IgD-negative memory B cell (primary cell): ENCODE results near the gene GLIS1. TPM values are rescaled to one million over a fixed set of nuclear protein-coding genes. Genes with fewer than 3 reads are reported as not detected.

Experiments used
- H3K27ac Mint-ChIP-seq, 3 donors: one replicate each; pipeline ENCODE4 v1.8.0; 2020 to 2022; ENCODE audit warnings: mild to moderate bottlenecking in 3 of 3, mixed read lengths in 3 of 3, moderate library complexity in 1 of 3
- H3K27me3 Mint-ChIP-seq: one replicate; pipeline ENCODE4 v1.8.0; 2021; ENCODE audit warnings: mixed read lengths
- H3K36me3 Mint-ChIP-seq: one replicate; pipeline ENCODE4 v1.8.0; 2020; ENCODE audit warnings: mild to moderate bottlenecking, mixed read lengths
- H3K4me1 Mint-ChIP-seq, 3 donors: one replicate each; pipeline ENCODE4 v1.8.0; 2020 to 2022; ENCODE audit warnings: mixed read lengths in 3 of 3, mild to moderate bottlenecking in 1 of 3
- H3K4me3 Mint-ChIP-seq, 4 donors: one replicate each; pipeline ENCODE4 v1.8.0; 2020 to 2022; ENCODE audit warnings: mild to moderate bottlenecking in 4 of 4, mixed read lengths in 4 of 4, moderate library complexity in 3 of 4
- H3K9me3 Mint-ChIP-seq, 3 donors: one replicate each; pipeline ENCODE4 v1.8.0; 2020 to 2021; ENCODE audit warnings: mixed read lengths in 3 of 3, mild to moderate bottlenecking in 1 of 3
- polyA plus RNA-seq: library from polyadenylated mRNA; unstranded; fragments of 300-500 nt; fragmentation: Illumina TruSeq; gene quantifications from one replicate; pipeline ENCODE4 v1.2.3, GENCODE V29; 2021

The GLIS1 gene
- polyA plus RNA-seq, 1 donor from 2014 or later, result not detected

GRCh38 chr1:53643041-53643880 lies 95.7 kb downstream of the GLIS1 start:
- H3K4me3 Mint-ChIP-seq, result no peak overlapping the region
- H3K36me3 Mint-ChIP-seq, result no peaks in the 10 kb centered on the region
- no peaks in the 10 kb centered on the region for H3K4me1 Mint-ChIP-seq
- H3K9me3 Mint-ChIP-seq, result no peaks in the 10 kb centered on the region
- H3K27me3 Mint-ChIP-seq, result no peaks in the 10 kb centered on the region
- H3K27ac Mint-ChIP-seq, result peak overlapping the region in 1 of 3 donors; percentile 63

- Mint-ChIP-seq H3K9me3 (no peaks in the 10 kb centered on the region), H3K27me3 (no peaks in the 10 kb centered on the region), H3K4me1 (no peaks in the 10 kb centered on the region), H3K27ac (peak overlapping the region in 1 of 3 donors; percentile 63), H3K4me3 (no peak overlapping the region), H3K36me3 (no peaks in the 10 kb centered on the region)
Measured at GRCh38 chr1:53642607-53643006, 96.4 kb downstream of the GLIS1 start.

GRCh38 chr1:53642215-53642555 lies 96.8 kb downstream of the GLIS1 start:
- Mint-ChIP-seq H3K4me3 (no peak overlapping the region), H3K27me3 (no peaks in the 10 kb centered on the region), H3K4me1 (no peaks in the 10 kb centered on the region), H3K9me3 (no peaks in the 10 kb centered on the region), H3K27ac (no peak overlapping the region), H3K36me3 (no peaks in the 10 kb centered on the region)

- no peaks in the 10 kb centered on the region for H3K4me1 Mint-ChIP-seq
- H3K4me3 Mint-ChIP-seq, result no peak overlapping the region
- H3K27me3 Mint-ChIP-seq, result no peaks in the 10 kb centered on the region
- no peak overlapping the region for H3K27ac Mint-ChIP-seq
- H3K36me3 Mint-ChIP-seq, result no peaks in the 10 kb centered on the region
- H3K9me3 Mint-ChIP-seq, result no peaks in the 10 kb centered on the region
Measured at GRCh38 chr1:53641481-53642214, 97.3 kb downstream of the GLIS1 start.

GRCh38 chr1:53640701-53641075 lies 98.3 kb downstream of the GLIS1 start:
- Mint-ChIP-seq H3K4me3 (no peak overlapping the region), H3K9me3 (no peaks in the 10 kb centered on the region), H3K27me3 (no peaks in the 10 kb centered on the region)

GRCh38 chr1:53639996-53640700 lies 98.8 kb downstream of the GLIS1 start:
- Mint-ChIP-seq H3K36me3 (no peaks in the 10 kb centered on the region), H3K27me3 (no peaks in the 10 kb centered on the region), H3K9me3 (no peaks in the 10 kb centered on the region), H3K27ac (no peak overlapping the region), H3K4me1 (no peaks in the 10 kb centered on the region), H3K4me3 (no peak overlapping the region)

More at GRCh38 chr1:53640701-53641075, 98.3 kb downstream of the GLIS1 start:
- no peaks in the 10 kb centered on the region for H3K4me1 Mint-ChIP-seq
- no peaks in the 10 kb centered on the region for H3K36me3 Mint-ChIP-seq
- H3K27ac Mint-ChIP-seq, result no peak overlapping the region

GRCh38 chr1:53639251-53639763 lies 99.7 kb downstream of the GLIS1 start:
- no peaks in the 10 kb centered on the region for H3K27me3 Mint-ChIP-seq
- no peak overlapping the region for H3K27ac Mint-ChIP-seq
- H3K9me3 Mint-ChIP-seq, result no peaks in the 10 kb centered on the region
- H3K4me3 Mint-ChIP-seq, result no peak overlapping the region
- no peaks in the 10 kb centered on the region for H3K4me1 Mint-ChIP-seq
- no peaks in the 10 kb centered on the region for H3K36me3 Mint-ChIP-seq

GRCh38 chr1:53638360-53639035 lies 100.5 kb downstream of the GLIS1 start:
- Mint-ChIP-seq H3K27ac (no peak overlapping the region), H3K4me1 (no peaks in the 10 kb centered on the region), H3K27me3 (no peaks in the 10 kb centered on the region), H3K36me3 (no peaks in the 10 kb centered on the region), H3K4me3 (no peak overlapping the region), H3K9me3 (no peaks in the 10 kb centered on the region)

GRCh38 chr1:53637511-53638359 lies 101.2 kb downstream of the GLIS1 start:
- no peaks in the 10 kb centered on the region for H3K27me3 Mint-ChIP-seq
- peak overlapping the region in 1 of 3 donors; percentile 6 for H3K27ac Mint-ChIP-seq

GRCh38 chr1:53636621-53637171 lies 102.3 kb downstream of the GLIS1 start:
- Mint-ChIP-seq H3K36me3 (no peaks in the 10 kb centered on the region), H3K4me3 (no peak overlapping the region), H3K9me3 (no peaks in the 10 kb centered on the region), H3K4me1 (no peaks in the 10 kb centered on the region), H3K27ac (no peak overlapping the region), H3K27me3 (no peaks in the 10 kb centered on the region)

More at GRCh38 chr1:53637511-53638359, 101.2 kb downstream of the GLIS1 start:
- Mint-ChIP-seq H3K4me1 (no peaks in the 10 kb centered on the region), H3K9me3 (no peaks in the 10 kb centered on the region), H3K4me3 (no peak overlapping the region), H3K36me3 (no peaks in the 10 kb centered on the region)

- Mint-ChIP-seq H3K27me3 (peaks cover 1% of the 10 kb centered on the region), H3K4me1 (no peaks in the 10 kb centered on the region), H3K4me3 (no peak overlapping the region), H3K27ac (no peak overlapping the region), H3K36me3 (no peaks in the 10 kb centered on the region), H3K9me3 (no peaks in the 10 kb centered on the region)
Measured at GRCh38 chr1:53634571-53634979, 104.4 kb downstream of the GLIS1 start.

- Mint-ChIP-seq H3K27ac (no peak overlapping the region), H3K36me3 (peaks cover under 1% of the 10 kb centered on the region), H3K9me3 (no peaks in the 10 kb centered on the region), H3K4me3 (no peak overlapping the region), H3K27me3 (peaks cover 1% of the 10 kb centered on the region), H3K4me1 (no peaks in the 10 kb centered on the region)
Measured at GRCh38 chr1:53633073-53633704, 105.8 kb downstream of the GLIS1 start.

- H3K4me1 Mint-ChIP-seq, result no peaks in the 10 kb centered on the region
Measured at GRCh38 chr1:53631622-53632310, 107.2 kb downstream of the GLIS1 start.

More at GRCh38 chr1:53631622-53632310, 107.2 kb downstream of the GLIS1 start:
- Mint-ChIP-seq H3K36me3 (peaks cover 2% of the 10 kb centered on the region), H3K4me3 (no peak overlapping the region), H3K27me3 (peaks cover 1% of the 10 kb centered on the region), H3K9me3 (no peaks in the 10 kb centered on the region), H3K27ac (no peak overlapping the region)
